HCT116 (cell line): Measurements from ENCODE around the gene ARID5B.

Source experiments
- ATF3 ChIP-seq: IDR thresholded peaks from 2 replicates; pipeline ENCODE4 v1.6.1; 2012
- CTCF ChIP-seq, 3 experiments: fragments of 200-600 bp in 1 of 3; sonication (generic) in 1 of 3; IDR thresholded peaks in 2 of 3; conservative IDR thresholded peaks in 1 of 3; 2 replicates each; pipeline ENCODE4 v1.5.1; 2012 to 2017; ENCODE audit warnings: low read depth in 2 of 3, low read length in 2 of 3, antibody characterized with exemption in 1 of 3, borderline replicate concordance in 1 of 3, control low read depth in 1 of 3, mild to moderate bottlenecking in 1 of 3, mixed read lengths in 1 of 3, mixed run types in 1 of 3, moderate library complexity in 1 of 3; ENCODE audit not compliant: insufficient read depth in 1 of 3
- POLR2A ChIP-seq: IDR thresholded peaks from 2 replicates; pipeline ENCODE4 v1.7.0; 2011; ENCODE audit warnings: borderline replicate concordance; ENCODE audit not compliant: insufficient read depth, insufficient read length; ENCODE audit errors: extremely low read depth
- POLR2AphosphoS5 ChIP-seq: IDR thresholded peaks from 2 replicates; pipeline ENCODE4 v1.6.1; 2011; ENCODE audit warnings: mild to moderate bottlenecking, low read depth, low read length, moderate library complexity
- RAD21 ChIP-seq: IDR thresholded peaks from 2 replicates; pipeline ENCODE4 v1.6.1; 2012; ENCODE audit warnings: low read depth, mild to moderate bottlenecking

DNA sequence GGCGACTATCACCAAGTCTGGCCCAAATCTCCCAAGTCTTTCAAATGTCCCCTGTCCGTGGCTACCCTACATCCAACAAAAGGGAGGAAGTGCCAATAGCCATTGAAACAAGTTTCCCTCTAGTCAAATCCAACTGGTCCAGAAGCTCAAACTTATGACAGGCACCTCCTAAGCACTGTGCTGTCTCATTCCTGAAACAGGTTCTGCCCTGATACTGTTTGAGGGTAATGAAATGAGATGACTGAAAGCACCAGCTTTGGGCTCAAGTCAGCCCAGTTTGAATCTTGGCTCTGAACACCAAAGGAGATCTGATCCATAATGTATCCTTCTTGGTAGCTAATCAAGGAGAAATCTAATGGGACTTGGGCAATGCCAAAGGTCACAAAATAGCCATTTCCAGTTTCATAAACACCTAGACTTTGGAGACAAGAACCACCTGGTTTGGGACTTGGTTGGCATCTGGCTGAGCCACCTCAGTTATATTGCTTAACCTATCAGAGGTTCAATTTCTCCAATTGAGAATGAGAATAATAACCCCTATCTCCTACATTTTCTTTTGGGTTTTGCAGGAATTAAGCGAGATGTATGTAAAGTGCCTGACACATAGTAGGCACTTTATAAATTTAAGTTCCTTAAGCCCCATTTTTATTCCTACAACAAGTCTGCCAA, 34.7 kb upstream of the ARID5B start:
- TF ChIP-seq CTCF (IDR thresholded peaks at IDR 0.05 in 2 of 3, conservative IDR thresholded peaks at IDR 0.05 in 1 of 3; ENCODE audit: borderline replicate concordance in 1 of 3, insufficient read depth in 1 of 3, low read depth in 2 of 3, low read length in 2 of 3) = no peak
- TF ChIP-seq POLR2AphosphoS5 = no peak
- no peak for TF ChIP-seq POLR2A
- TF ChIP-seq RAD21 = no peak
- no peak for TF ChIP-seq ATF3
